GM23248 (cell line): Measurements from ENCODE around the gene IQGAP2. TPM values are rescaled to one million over a fixed set of nuclear protein-coding genes. Genes with fewer than 3 reads are reported as not detected.

ENCODE experiments used
- DNase-seq: peaks from one replicate; pipeline ENCODE4 v3.0.0-alpha.2; 2015
- H2AFZ ChIP-seq: fragments of 200-600 bp; sonication (generic); 2 replicates; pipeline ENCODE4 v1.6.1; 2016; ENCODE audit warnings: antibody characterized with exemption
- H3F3A ChIP-seq: fragments of 200-600 bp; sonication (generic); 2 replicates; pipeline ENCODE4 v1.6.1; 2016; ENCODE audit warnings: mild to moderate bottlenecking, antibody characterized with exemption, mixed run types; ENCODE audit not compliant: insufficient read depth
- H3K27ac ChIP-seq: fragments of 200-600 bp; sonication (generic); 2 replicates; pipeline ENCODE4 v1.5.1; 2016; ENCODE audit warnings: mild to moderate bottlenecking
- H3K27me3 ChIP-seq: fragments of 200-600 bp; sonication (generic); replicated peaks from 2 replicates; pipeline ENCODE4 v1.6.1; 2016; ENCODE audit warnings: mild to moderate bottlenecking; ENCODE audit not compliant: insufficient read depth
- H3K36me3 ChIP-seq: fragments of 200-600 bp; sonication (generic); 2 replicates; pipeline ENCODE4 v1.6.1; 2016; ENCODE audit warnings: low read depth, mild to moderate bottlenecking
- H3K4me1 ChIP-seq: fragments of 200-600 bp; sonication (generic); 2 replicates; pipeline ENCODE4 v1.6.1; 2016; ENCODE audit warnings: mild to moderate bottlenecking; ENCODE audit not compliant: insufficient read depth
- H3K4me2 ChIP-seq: fragments of 200-600 bp; sonication (generic); one replicate; pipeline ENCODE4 v1.6.1; 2016; ENCODE audit warnings: mild to moderate bottlenecking; ENCODE audit not compliant: unreplicated experiment
- H3K4me3 ChIP-seq: fragments of 200-600 bp; sonication (generic); 2 replicates; pipeline ENCODE4 v1.5.1; 2016; ENCODE audit warnings: mild to moderate bottlenecking
- H3K79me2 ChIP-seq: fragments of 200-600 bp; sonication (generic); 2 replicates; pipeline ENCODE4 v1.6.1; 2016; ENCODE audit warnings: mild to moderate bottlenecking; ENCODE audit not compliant: insufficient read depth
- H3K9ac ChIP-seq: fragments of 200-600 bp; sonication (generic); 2 replicates; pipeline ENCODE4 v1.6.1; 2016; ENCODE audit warnings: mild to moderate bottlenecking
- H3K9me2 ChIP-seq: fragments of 200-600 bp; sonication (generic); 2 replicates; pipeline ENCODE4 v1.6.1; 2016; ENCODE audit warnings: mixed run types, mild to moderate bottlenecking, moderate library complexity; ENCODE audit not compliant: insufficient read depth
- H3K9me3 ChIP-seq: fragments of 200-600 bp; sonication (generic); one replicate; pipeline ENCODE4 v1.6.1; 2017; ENCODE audit warnings: low read depth
- H4K20me1 ChIP-seq: fragments of 200-600 bp; sonication (generic); 2 replicates; pipeline ENCODE4 v1.6.0; 2016; ENCODE audit not compliant: insufficient read depth
- EZH2 ChIP-seq: fragments of 200-600 bp; sonication (generic); IDR thresholded peaks from 2 replicates; pipeline ENCODE4 v1.6.1; 2018; ENCODE audit warnings: antibody characterized with exemption, mild to moderate bottlenecking; ENCODE audit not compliant: insufficient read depth, poor library complexity, severe bottlenecking
- EZH2phosphoT487 ChIP-seq: fragments of 200-600 bp; sonication (generic); IDR thresholded peaks from 2 replicates; pipeline ENCODE4 v1.6.1; 2018; ENCODE audit warnings: antibody characterized with exemption, moderate library complexity, mild to moderate bottlenecking, low read depth; ENCODE audit not compliant: insufficient read depth
- WGBS, 2 experiments: methylation state at CpG; one replicate each; pipeline ENCODE4 v1.1.6; 2015 to 2017; ENCODE audit warnings: low lambda C conversion rate in 2 of 2, low coverage in 1 of 2; ENCODE audit errors: missing lambda C conversion rate in 2 of 2; 5-methylcytosine and 5-hydroxymethylcytosine counted together
- in situ Hi-C: fragments of 300-500 bp; cut with MboI; formaldehyde crosslinking; loops from 2 replicates; pipeline ENCODE4 v1.15.0; 2020
- polyA plus RNA-seq: library from polyadenylated mRNA; unstranded; fragments of >200 nt; fragmentation: Nextera tagmentation; extraction: Ambion mirVana; gene quantifications from 2 replicates; pipeline ENCODE4 v1.2.1, GENCODE V29; 2016
- total RNA-seq: library from RNA; depleted of rRNA; stranded (reverse); fragments of >200 nt; shearing (Covaris generic); gene quantifications from 2 replicates; pipeline ENCODE4 v1.2.3, GENCODE V29; 2014

The IQGAP2 gene
- total and polyA plus RNA-seq, 2 experiments from 2014 or later = 0.11 TPM; not detected in 1

DNA sequence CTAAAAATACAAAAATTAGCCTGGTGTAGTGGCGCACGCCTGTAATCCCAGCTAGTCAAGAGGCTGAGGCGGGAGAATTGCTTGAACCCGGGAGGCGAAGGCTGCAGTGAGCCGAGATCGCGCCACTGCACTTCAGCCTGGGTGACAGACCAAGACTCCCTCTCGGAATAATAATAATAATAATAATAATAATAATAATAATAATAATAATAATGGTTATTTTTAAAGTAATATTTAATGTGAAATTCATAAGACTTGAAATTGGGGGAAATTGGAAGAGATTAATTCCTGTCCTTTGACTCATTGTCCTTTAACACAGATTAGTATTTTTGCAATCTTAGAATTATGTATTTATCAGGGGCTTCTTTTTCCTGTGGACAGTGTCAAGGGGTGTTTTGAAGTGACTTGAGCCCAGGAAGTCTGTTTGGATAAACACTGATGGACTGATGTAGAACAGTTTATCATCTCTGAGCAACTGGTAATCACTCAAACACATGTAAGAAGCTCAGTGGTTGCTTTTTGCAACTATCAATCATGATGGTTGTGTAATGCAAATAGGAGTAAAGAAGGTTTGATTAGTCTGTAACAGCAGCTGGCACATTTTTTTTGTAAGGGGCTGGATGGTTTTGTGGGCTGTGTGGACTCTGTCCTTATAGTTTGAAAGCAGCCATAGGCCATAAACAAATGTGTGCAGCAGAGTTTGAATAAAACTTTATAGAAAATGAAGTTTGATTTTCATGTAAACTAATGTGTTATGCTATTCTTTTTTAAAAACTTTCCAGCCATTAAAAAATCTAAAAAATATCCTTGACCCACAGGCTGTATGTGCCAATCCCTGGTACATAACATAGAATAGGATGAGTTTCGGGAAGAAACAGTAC lies 126.6 kb downstream of the IQGAP2 start:
- H3K27ac ChIP-seq = no peak overlapping the region
- H3K79me2 ChIP-seq = no peaks in the 10 kb centered on the region
- no peaks in the 10 kb centered on the region for H3K36me3 ChIP-seq
- no peaks in the 10 kb centered on the region for H3F3A ChIP-seq
- 0 out of 2 replicates have a peak, but pooled peaks cover 6% of the 10 kb centered on the region for H3K27me3 ChIP-seq
- WGBS, 2 experiments = 63 to 71% methylated on average over 6 to 10 of the region's 10 CpGs
- DNase-seq = no peak
- no peaks in the 10 kb centered on the region for H3K9me2 ChIP-seq
- H3K9me3 ChIP-seq = no peaks in the 10 kb centered on the region
- no peak overlapping the region for H3K4me3 ChIP-seq
- no peak for TF ChIP-seq EZH2
- no peak for TF ChIP-seq EZH2phosphoT487
- H4K20me1 ChIP-seq = no peaks in the 10 kb centered on the region
- in situ Hi-C loops = no loop called here
- H3K4me1 ChIP-seq = no peaks in the 10 kb centered on the region
- no peak overlapping the region for H2AFZ ChIP-seq
- no peak overlapping the region for H3K4me2 ChIP-seq
- H3K9ac ChIP-seq = no peak overlapping the region

DNA sequence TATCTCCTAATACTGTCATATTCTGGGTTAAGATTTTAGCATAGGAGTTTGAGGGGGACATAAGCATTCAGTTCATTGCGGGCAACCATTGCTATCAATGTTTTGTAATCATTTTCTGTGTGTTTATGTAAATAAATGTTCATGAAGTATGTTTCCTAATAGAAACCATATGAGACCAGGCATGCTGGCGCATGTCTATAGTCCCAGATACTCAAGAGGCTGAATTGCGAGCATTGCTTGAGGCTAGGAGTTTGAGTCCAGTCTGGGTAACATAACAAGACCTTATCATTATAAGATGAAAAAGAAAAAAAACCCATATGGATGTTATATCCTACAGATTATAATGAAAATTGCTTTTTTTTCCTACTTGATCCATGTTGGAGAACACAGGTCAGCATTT lies 129.0 kb downstream of the IQGAP2 start:
- 66 to 70% methylated on average over 3 of the region's 3 CpGs for WGBS, 2 experiments
- Histone ChIP-seq H3K9me3 (no peaks in the 10 kb centered on the region), H3F3A (no peaks in the 10 kb centered on the region), H2AFZ (no peak overlapping the region), H3K27ac (no peak overlapping the region), H3K4me3 (no peak overlapping the region), H3K27me3 (0 out of 2 replicates have a peak, but pooled peaks cover 4% of the 10 kb centered on the region), H3K4me1 (no peaks in the 10 kb centered on the region), H3K9me2 (no peaks in the 10 kb centered on the region), H3K79me2 (no peaks in the 10 kb centered on the region), H4K20me1 (no peaks in the 10 kb centered on the region), H3K9ac (no peak overlapping the region), H3K36me3 (no peaks in the 10 kb centered on the region), H3K4me2 (no peak overlapping the region)
- no peak for DNase-seq
- in situ Hi-C loops = no loop called here
- no peak for TF ChIP-seq EZH2phosphoT487
- no peak for TF ChIP-seq EZH2

DNA sequence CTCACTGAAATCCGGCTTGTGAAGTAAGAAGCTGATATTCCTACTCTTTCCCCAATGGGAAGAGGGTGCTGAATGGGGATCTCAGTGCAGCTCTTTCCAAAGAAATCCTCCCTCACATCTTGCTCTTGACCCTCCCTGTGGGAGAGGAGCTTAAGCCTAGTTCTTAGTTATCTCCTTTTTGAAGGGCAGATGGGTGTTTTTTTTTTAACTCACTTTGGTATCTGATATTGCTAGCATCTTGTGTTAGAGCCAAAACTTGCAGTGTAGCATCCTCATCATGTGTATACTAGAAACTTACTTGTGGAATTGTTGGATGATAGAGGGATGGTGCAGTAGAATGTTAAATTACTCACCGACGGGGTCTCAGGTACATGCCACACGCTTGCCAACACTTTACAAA lies 129.9 kb downstream of the IQGAP2 start:
- no peaks in the 10 kb centered on the region for H3K4me1 ChIP-seq
- no peak overlapping the region for H3K9ac ChIP-seq
- H2AFZ ChIP-seq = no peak overlapping the region
- no peak for DNase-seq
- H3K4me2 ChIP-seq = no peak overlapping the region
- H3F3A ChIP-seq = no peaks in the 10 kb centered on the region
- H3K27ac ChIP-seq = no peak overlapping the region
- WGBS, 2 experiments = 72 to 75% methylated on average over 4 of the region's 4 CpGs
- no peaks in the 10 kb centered on the region for H3K36me3 ChIP-seq
- no peaks in the 10 kb centered on the region for H3K9me2 ChIP-seq
- 0 out of 2 replicates have a peak, but pooled peaks cover 4% of the 10 kb centered on the region for H3K27me3 ChIP-seq
- in situ Hi-C loops = no loop called here
- no peaks in the 10 kb centered on the region for H4K20me1 ChIP-seq
- no peak overlapping the region for H3K4me3 ChIP-seq
- H3K79me2 ChIP-seq = no peaks in the 10 kb centered on the region
- no peaks in the 10 kb centered on the region for H3K9me3 ChIP-seq
- TF ChIP-seq EZH2 = no peak
- TF ChIP-seq EZH2phosphoT487 = no peak

DNA sequence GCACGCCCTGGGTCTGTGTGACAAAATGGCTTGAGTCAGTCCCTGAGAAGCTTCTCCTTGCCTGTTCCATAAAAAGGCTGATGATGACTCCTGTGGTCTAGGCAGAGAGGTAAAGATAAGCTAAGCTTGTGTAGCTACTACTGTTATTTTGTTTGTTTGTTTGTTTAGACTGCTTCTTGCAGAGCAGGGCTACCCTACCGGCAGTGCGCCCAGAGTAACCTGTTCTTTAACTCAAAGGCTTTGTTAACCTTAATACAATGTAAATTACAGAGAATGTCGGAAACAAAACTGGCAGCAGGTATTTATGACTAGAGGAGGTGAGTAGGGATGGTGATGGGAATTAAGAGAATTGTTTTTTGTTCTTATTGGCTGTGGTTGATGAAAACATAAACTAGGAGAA lies 132.5 kb downstream of the IQGAP2 start:
- Histone ChIP-seq H3K4me2 (no peak overlapping the region), H3K4me3 (no peak overlapping the region), H3K9ac (no peak overlapping the region), H3K9me2 (no peaks in the 10 kb centered on the region), H3K27ac (no peak overlapping the region), H3F3A (no peaks in the 10 kb centered on the region), H3K79me2 (no peaks in the 10 kb centered on the region), H4K20me1 (no peaks in the 10 kb centered on the region), H2AFZ (no peak overlapping the region), H3K9me3 (no peaks in the 10 kb centered on the region), H3K27me3 (0 out of 2 replicates have a peak, but pooled peaks cover 4% of the 10 kb centered on the region), H3K4me1 (no peaks in the 10 kb centered on the region), H3K36me3 (no peaks in the 10 kb centered on the region)
- in situ Hi-C loops = no loop called here
- no peak for TF ChIP-seq EZH2phosphoT487
- no peak for TF ChIP-seq EZH2
- 77 to 80% methylated on average over 4 of the region's 4 CpGs for WGBS, 2 experiments
- DNase-seq = no peak
